HG03045 (cell line): ENCODE data around the gene OMP.
"Not testable (repeated sequence)": the region's sequence is repeated elsewhere in the genome, so short reads cannot be mapped to it uniquely, and the experiment has no call there.

Source experiments
- ATAC-seq: cut with Tn5 transposase; IDR thresholded peaks from one replicate; pipeline ENCODE4 v1.9.1; 2021; ENCODE audit warnings: mild to moderate bottlenecking, moderate library complexity; ENCODE audit not compliant: unreplicated experiment

Gene OMP

GRCh38 chr11:77085652-77086051 lies 17.0 kb upstream of the OMP start:
- no peak for ATAC-seq

- ATAC-seq: no peak
These were observed 15.8 kb upstream of the OMP start for GRCh38 chr11:77086521-77087472.

DNA sequence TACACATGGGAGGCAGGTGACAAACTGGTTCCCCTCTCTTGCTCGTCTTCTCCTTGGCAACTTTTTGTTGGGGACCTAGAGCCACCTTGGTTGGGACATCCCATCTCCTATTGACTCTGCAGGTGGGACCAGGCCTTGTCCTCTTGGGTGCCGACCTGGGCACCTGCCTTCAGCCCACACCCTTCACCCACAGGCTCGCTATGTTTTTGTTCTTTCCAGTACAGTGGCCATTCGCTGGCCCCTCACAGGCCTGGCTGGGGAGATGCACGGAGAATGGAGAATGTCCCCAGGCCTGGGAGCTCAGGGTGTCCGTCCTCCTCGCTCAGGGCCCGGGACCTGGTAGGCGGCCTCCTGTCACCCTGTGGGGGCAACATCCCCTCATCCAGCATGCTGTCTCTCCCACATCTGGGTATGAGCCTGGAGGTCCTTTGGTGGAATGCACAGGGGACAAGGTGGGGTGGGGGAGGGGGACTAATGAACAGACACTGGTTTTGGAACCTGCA lies 14.9 kb upstream of the OMP start:
- no peak for ATAC-seq

- ATAC-seq: no peak
These were observed 14.2 kb upstream of the OMP start for GRCh38 chr11:77088236-77089003.

- no peak for ATAC-seq
These were observed 13.6 kb upstream of the OMP start for GRCh38 chr11:77089004-77089545.

DNA sequence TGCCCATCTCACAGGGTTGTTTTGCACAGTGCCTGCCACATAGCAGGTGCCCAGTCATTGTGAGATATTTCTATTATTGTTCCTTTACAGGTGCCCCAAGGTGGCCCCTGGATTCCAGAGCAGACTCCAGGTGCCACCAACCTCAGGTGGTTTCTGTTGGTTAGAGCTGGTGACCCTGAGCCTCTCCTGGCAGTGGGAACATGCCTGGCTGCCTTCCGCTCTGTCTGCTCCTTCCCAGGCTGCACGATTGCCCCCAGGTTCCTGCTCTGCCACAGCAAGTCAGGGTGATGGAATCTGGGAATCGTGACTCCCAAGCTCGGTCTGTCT lies 12.6 kb upstream of the OMP start:
- no peak for ATAC-seq

DNA sequence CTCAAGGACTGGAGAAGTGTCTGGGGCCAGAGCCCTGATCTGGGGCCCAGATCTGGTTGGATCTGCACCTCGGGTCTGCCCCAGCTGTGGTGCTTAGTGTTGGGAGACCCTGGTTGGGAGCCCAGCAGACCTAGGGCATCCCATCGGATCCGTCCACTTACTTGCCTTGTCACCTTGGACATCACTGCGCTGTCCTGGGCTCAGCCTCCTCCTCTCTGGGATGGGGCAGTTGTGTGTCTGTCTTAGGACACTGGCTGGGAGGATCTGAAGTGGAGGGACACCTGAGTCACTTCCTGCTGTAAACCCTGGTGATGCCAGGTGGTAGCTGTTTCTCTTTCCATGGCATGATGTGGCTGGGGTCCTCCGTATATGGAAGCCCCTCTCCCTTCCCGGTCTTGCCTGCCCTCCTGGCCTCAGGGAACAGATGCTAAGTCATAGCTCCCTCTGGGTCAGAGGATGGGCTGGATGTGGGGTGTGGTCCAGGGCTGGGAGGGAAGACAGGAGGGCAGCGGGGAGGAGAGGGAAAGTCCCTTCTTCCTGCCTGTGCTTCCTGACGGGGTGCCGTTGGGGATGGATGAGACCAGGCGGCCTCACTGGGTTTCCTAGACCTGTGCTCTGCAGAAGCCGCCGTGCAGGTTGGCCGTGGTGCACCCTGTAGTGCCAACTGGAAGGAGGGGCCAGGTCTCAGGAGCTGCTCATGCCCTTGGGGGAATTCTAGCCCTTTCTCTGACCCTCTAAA lies 12.1 kb upstream of the OMP start:
- no peak for ATAC-seq

GRCh38 chr11:77091146-77091940 lies 11.3 kb upstream of the OMP start:
- ATAC-seq: peak; percentile 70

GRCh38 chr11:77092382-77092781 lies 10.3 kb upstream of the OMP start:
- no peak for ATAC-seq

GRCh38 chr11:77093056-77093891 lies 9.4 kb upstream of the OMP start:
- no peak for ATAC-seq

DNA sequence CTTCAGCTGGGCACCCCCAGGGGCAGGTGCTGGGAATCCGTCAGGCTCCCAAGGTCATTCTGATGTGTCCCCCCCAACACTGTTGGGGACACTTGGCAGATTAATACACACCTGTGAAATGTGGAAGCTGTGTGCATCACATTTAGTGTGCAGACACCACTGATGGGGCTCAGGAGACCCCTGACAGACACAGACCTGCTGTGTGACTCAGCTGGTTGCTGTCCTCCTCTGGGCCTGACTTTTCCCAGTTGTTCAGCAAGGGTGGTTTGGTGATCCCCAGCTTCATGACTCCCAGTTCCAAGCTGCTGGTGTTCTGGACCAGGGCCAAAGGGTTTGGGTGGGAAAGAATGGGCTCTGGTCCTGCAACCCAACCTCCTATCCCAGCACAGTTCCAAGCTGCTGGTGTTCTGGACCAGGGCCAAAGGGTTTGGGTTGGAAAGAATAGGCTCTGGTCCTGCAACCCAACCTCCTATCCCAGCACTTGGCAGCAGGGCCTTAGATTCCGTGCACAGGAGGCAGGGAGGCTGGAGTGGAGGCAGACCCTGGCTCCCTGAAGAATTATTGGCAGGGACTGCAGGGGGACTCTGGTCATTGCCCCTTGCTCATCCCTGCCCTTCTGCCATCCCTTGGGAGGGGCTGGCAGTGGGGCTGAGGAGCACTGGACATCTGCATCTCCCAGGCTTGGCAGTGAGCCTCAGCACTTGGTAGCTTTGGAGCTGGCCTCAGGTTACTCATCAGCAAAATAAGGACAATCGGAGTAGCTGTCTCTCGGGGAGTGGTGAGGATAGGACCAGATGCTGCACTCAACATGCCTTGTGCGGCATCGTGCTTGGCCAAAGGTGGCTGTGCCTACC lies 8.4 kb upstream of the OMP start:
- ATAC-seq: no peak

DNA sequence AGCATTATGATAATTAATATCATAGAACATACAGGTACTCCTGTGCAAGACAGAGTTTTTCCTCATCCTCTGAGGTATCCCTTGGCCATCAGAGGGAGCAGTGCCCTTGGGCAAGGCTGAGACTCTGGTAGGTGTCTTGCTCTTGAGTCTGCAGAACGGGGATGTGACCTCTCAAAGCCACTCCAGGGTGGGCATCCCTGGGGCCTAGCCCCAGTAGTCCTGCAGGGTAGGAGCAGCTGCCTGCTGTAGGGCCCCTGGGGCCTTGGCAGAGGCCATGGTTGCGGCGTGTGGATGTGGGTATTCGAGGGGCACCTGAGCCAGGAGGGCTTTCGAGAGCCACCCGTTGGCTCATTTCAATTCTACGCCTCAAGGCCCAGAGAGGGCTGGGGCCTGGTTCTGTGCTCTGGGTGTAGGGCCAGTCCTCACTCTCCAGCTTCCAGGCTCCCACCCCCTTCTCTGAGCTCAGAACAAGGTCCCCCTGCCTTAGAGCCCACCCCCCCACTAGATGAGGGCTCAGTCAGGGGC lies 7.7 kb upstream of the OMP start:
- no peak for ATAC-seq

DNA sequence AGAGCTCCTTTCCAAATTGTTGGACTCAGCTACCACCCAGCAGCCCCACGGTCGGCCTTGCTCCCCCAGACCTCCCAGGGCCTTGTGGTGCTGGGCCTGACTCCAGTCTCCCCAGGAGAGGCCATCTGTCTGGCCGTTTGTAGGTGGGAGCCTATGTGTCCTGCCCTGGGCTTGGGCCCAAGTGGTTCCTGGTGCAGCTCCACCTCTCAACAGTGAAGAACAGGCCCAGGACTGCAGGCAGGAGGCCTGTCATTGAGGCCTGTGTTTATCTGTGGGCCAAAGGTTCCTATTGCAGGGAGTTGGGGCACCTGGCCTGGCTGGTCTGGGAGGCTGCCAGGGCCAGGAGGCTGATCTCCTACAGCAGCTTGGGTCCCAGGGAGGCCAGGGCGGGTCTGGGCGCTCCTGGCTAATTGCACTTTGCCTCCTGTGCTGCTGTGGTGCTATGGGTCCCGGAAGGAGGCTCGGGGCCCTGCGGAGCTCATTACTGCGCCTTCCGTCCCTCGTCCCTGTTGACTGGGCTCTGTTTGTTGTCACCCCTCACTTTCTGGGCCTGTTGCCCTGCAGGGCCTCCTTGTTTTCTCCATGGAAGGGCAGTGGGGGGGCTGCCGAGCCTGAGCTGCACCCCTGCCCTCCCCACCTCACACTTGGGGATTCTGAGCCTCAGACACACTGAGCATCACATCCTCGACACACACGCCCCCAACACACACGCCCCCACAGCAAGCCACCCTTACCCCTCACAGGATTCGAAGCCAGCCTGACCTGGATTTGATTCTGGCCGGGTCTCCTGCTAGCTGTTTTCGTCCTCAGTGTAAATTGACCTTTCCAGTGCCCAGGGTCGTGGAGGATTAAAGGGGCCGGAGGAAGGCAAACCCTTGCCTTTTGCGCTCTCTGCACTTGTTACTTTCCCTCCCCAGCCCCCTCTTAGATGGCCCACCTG lies 6.8 kb upstream of the OMP start:
- ATAC-seq: no peak

DNA sequence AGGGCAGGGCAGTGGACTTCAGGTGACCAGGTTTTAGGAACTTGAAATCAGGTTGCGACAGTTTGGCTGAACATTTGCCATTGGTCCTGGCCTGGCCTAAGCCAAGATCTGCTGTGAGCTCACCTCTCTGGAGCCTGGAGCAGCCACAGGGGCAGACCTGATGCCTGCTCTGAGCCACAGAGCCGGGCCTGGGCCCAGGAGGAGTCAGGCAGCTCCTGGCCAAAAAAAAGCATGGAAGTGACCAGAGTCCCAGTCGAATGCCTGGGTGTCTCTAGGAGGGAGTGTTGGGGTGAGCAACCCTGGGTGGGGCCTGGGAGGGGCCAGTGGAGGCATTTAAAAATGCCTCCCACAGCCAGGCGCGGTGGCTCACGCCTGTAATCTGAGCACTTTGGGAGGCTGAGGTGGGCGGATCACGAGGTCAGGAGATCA lies 6.0 kb upstream of the OMP start:
- ATAC-seq: no peak

DNA sequence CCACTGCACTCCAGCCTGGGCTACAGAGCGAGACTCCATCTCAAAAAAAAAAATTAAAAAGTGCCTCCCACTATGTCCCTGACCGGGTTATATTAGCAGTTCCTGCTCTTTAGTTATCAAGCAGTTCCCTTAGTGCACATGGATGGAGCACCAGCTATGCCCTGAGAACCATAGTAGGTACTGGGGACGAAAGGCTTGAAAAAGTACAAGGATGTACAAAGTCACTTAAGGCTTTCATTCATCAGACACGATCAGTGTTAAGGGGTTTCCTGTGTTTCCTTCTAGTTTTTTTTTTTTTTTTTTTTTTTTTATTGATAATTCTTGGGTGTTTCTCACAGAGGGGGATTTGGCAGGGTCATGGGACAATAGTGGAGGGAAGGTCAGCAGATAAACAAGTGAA lies 5.5 kb upstream of the OMP start:
- ATAC-seq: not testable (repeated sequence)

- no peak for ATAC-seq
These were observed 2.2 kb upstream of the OMP start for GRCh38 chr11:77100166-77101042.
